BLaER1 treated with 17β-estradiol and CSF1 and Interleukin-3, amounts not matched to agents 10 nM and 100 nM (cell line): ENCODE results near the gene IRGQ.

Source experiments
- H3K27ac ChIP-seq, 11 experiments: shearing (Covaris generic); formaldehyde crosslinking; 2 replicates each; pipeline ENCODE4 v1.8.1; 2022
- H3K27me3 ChIP-seq, 11 experiments: shearing (Covaris generic); formaldehyde crosslinking; 2 replicates each; pipeline ENCODE4 v1.8.1; 2022
- H3K36me3 ChIP-seq, 11 experiments: shearing (Covaris generic); formaldehyde crosslinking; 2 replicates each; pipeline ENCODE4 v1.8.1; 2022
- H3K4me1 ChIP-seq, 10 experiments: shearing (Covaris generic); formaldehyde crosslinking; 2 replicates each; pipeline ENCODE4 v1.8.1; 2022
- H3K4me2 ChIP-seq, 11 experiments: shearing (Covaris generic); formaldehyde crosslinking; 2 replicates each; pipeline ENCODE4 v1.8.1; 2022
- H3K4me3 ChIP-seq, 10 experiments: shearing (Covaris generic); formaldehyde crosslinking; 2 replicates each; pipeline ENCODE4 v1.8.1; 2022
- H3K9ac ChIP-seq, 11 experiments: shearing (Covaris generic); formaldehyde crosslinking; 2 replicates each; pipeline ENCODE4 v1.8.1; 2022
- H3K9me3 ChIP-seq, 11 experiments: shearing (Covaris generic); formaldehyde crosslinking; replicated peaks in 1 of 11; 2 replicates each; pipeline ENCODE4 v1.8.1; 2022
- H4K20me1 ChIP-seq, 11 experiments: shearing (Covaris generic); formaldehyde crosslinking; 2 replicates each; pipeline ENCODE4 v1.8.1; 2022
- Cebpa-rat ChIP-seq, 11 experiments: shearing (Covaris generic); IDR thresholded peaks; 2 replicates each; pipeline ENCODE4 v1.8.1; 2022

IRGQ gene

GRCh38 chr19:43620061-43621001, 24.4 kb upstream of the IRGQ start:
- Histone ChIP-seq H3K4me3 (peak overlapping the region; percentile 67 to 77 (median 71)), H3K9me3 (no peaks in the 10 kb centered on the region), H3K9ac (peak overlapping the region; percentile 87 to 96 (median 92)), H3K27me3 (no peaks in the 10 kb centered on the region), H3K4me2 (peak overlapping the region; percentile 81 to 98 (median 93)), H3K4me1 (peaks cover 36 to 49% (median 47%) of the 10 kb centered on the region in 10 experiments), H3K27ac (peak overlapping the region; percentile 84 to 96 (median 93)), H4K20me1 (peaks cover 0 to 21% (median 7%) of the 10 kb centered on the region in 11 experiments; a peak in 7 of 22 replicates), H3K36me3 (peaks cover 0 to 23% (median 12%) of the 10 kb centered on the region in 11 experiments; a peak in 15 of 22 replicates)
- TF ChIP-seq Cebpa-rat (IDR thresholded peaks at IDR 0.05) = no peak

- H3K4me2 ChIP-seq = peak within 1 kb of the TSS; percentile 81 to 98 (median 93)
- peak within 1 kb of the TSS; percentile 67 to 77 (median 71) for H3K4me3 ChIP-seq
- TF ChIP-seq Cebpa-rat (IDR thresholded peaks at IDR 0.05) = no peak
- peaks cover 36 to 53% (median 48%) of the 10 kb centered on the region in 10 experiments for H3K4me1 ChIP-seq
- peak within 1 kb of the TSS; percentile 84 to 96 (median 93) for H3K27ac ChIP-seq
- H3K36me3 ChIP-seq = peaks cover under 1 to 27% (median 16%) of the 10 kb centered on the region in 11 experiments; a peak in 19 of 22 replicates
- H4K20me1 ChIP-seq = peaks cover 0 to 29% (median 16%) of the 10 kb centered on the region in 11 experiments; a peak in 10 of 22 replicates
- no peaks in the 10 kb centered on the region for H3K27me3 ChIP-seq
- peak within 1 kb of the TSS; percentile 87 to 96 (median 92) for H3K9ac ChIP-seq
- H3K9me3 ChIP-seq = no peaks in the 10 kb centered on the region
These were observed 23.5 kb upstream of the IRGQ start, which contains the start of gene ZNF428 for GRCh38 chr19:43619262-43620060. Gene ZNF428, minus strand, starts transcription at chr19:43619629. Its CDS starts 5,325 bp downstream, at chr19:43614304.

- Histone ChIP-seq H3K27ac (peak overlapping the region; percentile 84 to 96 (median 93)), H4K20me1 (peaks cover 0 to 35% (median 22%) of the 10 kb centered on the region in 11 experiments; a peak in 13 of 22 replicates), H3K4me2 (peak overlapping the region; percentile 81 to 98 (median 93)), H3K27me3 (no peaks in the 10 kb centered on the region), H3K9me3 (no peaks in the 10 kb centered on the region), H3K4me1 (peaks cover 36 to 53% (median 48%) of the 10 kb centered on the region in 10 experiments), H3K36me3 (peaks cover 7 to 27% (median 15%) of the 10 kb centered on the region in 11 experiments), H3K4me3 (peak overlapping the region; percentile 67 to 77 (median 71)), H3K9ac (peak overlapping the region; percentile 87 to 96 (median 92))
- TF ChIP-seq Cebpa-rat (IDR thresholded peaks at IDR 0.05) = no peak
These were observed 23.0 kb upstream of the IRGQ start for GRCh38 chr19:43618921-43619261.

- peak overlapping the region in 10 of 11 experiments; percentile 7 to 98 (median 86); a peak in 18 of 22 replicates for H3K4me2 ChIP-seq
- peaks cover 36 to 53% (median 48%) of the 10 kb centered on the region in 10 experiments for H3K4me1 ChIP-seq
- H3K9ac ChIP-seq = peak overlapping the region in 4 of 11 experiments; percentile 16 to 56 (median 44); a peak in 2 of 22 replicates
- peaks cover 24 to 37% (median 34%) of the 10 kb centered on the region in 11 experiments for H3K36me3 ChIP-seq
- H3K27ac ChIP-seq = peak overlapping the region in 4 of 11 experiments; percentile 1 to 42 (median 3); a peak in 5 of 22 replicates
- no peaks in the 10 kb centered on the region for H3K9me3 ChIP-seq
- no peak for TF ChIP-seq Cebpa-rat (IDR thresholded peaks at IDR 0.05)
- H3K27me3 ChIP-seq = no peaks in the 10 kb centered on the region
- H3K4me3 ChIP-seq = no peak overlapping the region
- peaks cover 0 to 54% (median 28%) of the 10 kb centered on the region in 11 experiments; a peak in 14 of 22 replicates for H4K20me1 ChIP-seq
These were observed 21.0 kb upstream of the IRGQ start for GRCh38 chr19:43616954-43617353.

GRCh38 chr19:43616306-43616705, 20.4 kb upstream of the IRGQ start:
- Histone ChIP-seq H3K27ac (peak overlapping the region in 8 of 11 experiments; percentile 1 to 42 (median 18); a peak in 10 of 22 replicates), H3K4me2 (peak overlapping the region; percentile 7 to 98 (median 72); a peak in 19 of 22 replicates)

GRCh38 chr19:43612374-43612773, 16.4 kb upstream of the IRGQ start:
- Histone ChIP-seq H3K9me3 (no peaks in the 10 kb centered on the region), H3K36me3 (peaks cover 33 to 65% (median 58%) of the 10 kb centered on the region in 11 experiments), H3K27ac (no peak overlapping the region; a peak in 1 of 22 replicates), H3K4me2 (no peak overlapping the region), H3K4me3 (no peak overlapping the region), H3K4me1 (peaks cover 26 to 48% (median 39%) of the 10 kb centered on the region in 10 experiments), H3K9ac (no peak overlapping the region), H3K27me3 (no peaks in the 10 kb centered on the region), H4K20me1 (peaks cover 0 to 100% (median 57%) of the 10 kb centered on the region in 11 experiments; a peak in 15 of 22 replicates)
- TF ChIP-seq Cebpa-rat (IDR thresholded peaks at IDR 0.05) = no peak

More at GRCh38 chr19:43616306-43616705, 20.4 kb upstream of the IRGQ start:
- Histone ChIP-seq H3K4me3 (no peak overlapping the region), H3K9ac (peak overlapping the region in 9 of 11 experiments; percentile 1 to 56 (median 16); a peak in 9 of 22 replicates), H3K4me1 (peaks cover 36 to 53% (median 48%) of the 10 kb centered on the region in 10 experiments), H3K9me3 (no peaks in the 10 kb centered on the region), H4K20me1 (peaks cover 0 to 61% (median 34%) of the 10 kb centered on the region in 11 experiments; a peak in 14 of 22 replicates), H3K36me3 (peaks cover 30 to 43% (median 40%) of the 10 kb centered on the region in 11 experiments), H3K27me3 (no peaks in the 10 kb centered on the region)
- no peak for TF ChIP-seq Cebpa-rat (IDR thresholded peaks at IDR 0.05)

- H3K4me1 ChIP-seq = peaks cover 26 to 48% (median 39%) of the 10 kb centered on the region in 10 experiments
- H3K36me3 ChIP-seq = peaks cover 33 to 69% (median 63%) of the 10 kb centered on the region in 11 experiments
- no peak within 1 kb of the TSS for H3K4me3 ChIP-seq
- peaks cover 0 to 94% (median 57%) of the 10 kb centered on the region in 11 experiments; a peak in 15 of 22 replicates for H4K20me1 ChIP-seq
- no peak within 1 kb of the TSS for H3K4me2 ChIP-seq
- H3K9me3 ChIP-seq = no peaks in the 10 kb centered on the region
- no peaks in the 10 kb centered on the region for H3K27me3 ChIP-seq
- peak within 1 kb of the TSS in 1 of 11 experiments; percentile 2; a peak in 2 of 22 replicates for H3K27ac ChIP-seq
- TF ChIP-seq Cebpa-rat (IDR thresholded peaks at IDR 0.05) = no peak
- H3K9ac ChIP-seq = peak within 1 kb of the TSS in 5 of 11 experiments; percentile 0 to 20 (median 12); a peak in 4 of 22 replicates
These were observed 15.9 kb upstream of the IRGQ start, which contains the start of gene SRRM5 for GRCh38 chr19:43611788-43612187. Gene SRRM5, plus strand, starts transcription at chr19:43612088. Its CDS starts 34 bp downstream, at chr19:43612122.

- H4K20me1 ChIP-seq = peaks cover 0 to 81% (median 53%) of the 10 kb centered on the region in 11 experiments; a peak in 15 of 22 replicates
- H3K4me1 ChIP-seq = peaks cover 24 to 48% (median 35%) of the 10 kb centered on the region in 10 experiments
- no peaks in the 10 kb centered on the region for H3K9me3 ChIP-seq
- TF ChIP-seq Cebpa-rat (IDR thresholded peaks at IDR 0.05) = no peak
- H3K36me3 ChIP-seq = peaks cover 33 to 81% (median 76%) of the 10 kb centered on the region in 11 experiments
- H3K27ac ChIP-seq = peak overlapping the region in 1 of 11 experiments; percentile 2; a peak in 1 of 22 replicates
- H3K4me3 ChIP-seq = no peak overlapping the region
- H3K4me2 ChIP-seq = no peak overlapping the region
- no peaks in the 10 kb centered on the region for H3K27me3 ChIP-seq
- H3K9ac ChIP-seq = peak overlapping the region in 6 of 11 experiments; percentile 0 to 20 (median 11); a peak in 4 of 22 replicates
These were observed 14.6 kb upstream of the IRGQ start for GRCh38 chr19:43610493-43610892.
